HG02623 (cell line): ENCODE results near the gene PLEKHH1.
A peak's percentile ranks its signal among the peaks of the same experiment; 100 is the strongest.
"Not testable (repeated sequence)": the region's sequence is repeated elsewhere in the genome, so short reads cannot be mapped to it uniquely, and the experiment has no call there.

Experiments
- ATAC-seq: cut with Tn5 transposase; IDR thresholded peaks from one replicate; pipeline ENCODE4 v1.9.1; 2021; ENCODE audit warnings: moderate library complexity; ENCODE audit not compliant: unreplicated experiment

PLEKHH1 gene

DNA sequence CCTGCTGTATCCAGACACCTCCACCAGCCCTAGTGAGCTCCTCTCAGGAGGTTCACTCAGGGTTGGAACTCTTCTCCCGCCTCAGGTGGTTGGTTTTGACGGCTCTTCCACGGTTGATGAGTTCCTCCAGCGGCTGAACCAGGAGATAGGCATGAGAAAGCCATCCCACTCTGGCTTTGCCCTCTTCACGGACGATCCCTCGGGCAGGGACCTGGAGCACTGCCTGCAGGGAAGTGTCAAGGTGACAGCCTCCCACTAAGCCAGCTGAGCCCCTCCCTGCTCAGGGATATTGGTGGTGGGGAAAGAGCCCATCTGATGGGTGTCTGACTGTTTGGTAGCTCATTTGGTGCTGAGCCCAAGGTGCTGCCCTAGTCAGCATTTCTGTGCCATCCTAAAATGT is 46.5 kb downstream of the PLEKHH1 start:
- ATAC-seq: no peak

DNA sequence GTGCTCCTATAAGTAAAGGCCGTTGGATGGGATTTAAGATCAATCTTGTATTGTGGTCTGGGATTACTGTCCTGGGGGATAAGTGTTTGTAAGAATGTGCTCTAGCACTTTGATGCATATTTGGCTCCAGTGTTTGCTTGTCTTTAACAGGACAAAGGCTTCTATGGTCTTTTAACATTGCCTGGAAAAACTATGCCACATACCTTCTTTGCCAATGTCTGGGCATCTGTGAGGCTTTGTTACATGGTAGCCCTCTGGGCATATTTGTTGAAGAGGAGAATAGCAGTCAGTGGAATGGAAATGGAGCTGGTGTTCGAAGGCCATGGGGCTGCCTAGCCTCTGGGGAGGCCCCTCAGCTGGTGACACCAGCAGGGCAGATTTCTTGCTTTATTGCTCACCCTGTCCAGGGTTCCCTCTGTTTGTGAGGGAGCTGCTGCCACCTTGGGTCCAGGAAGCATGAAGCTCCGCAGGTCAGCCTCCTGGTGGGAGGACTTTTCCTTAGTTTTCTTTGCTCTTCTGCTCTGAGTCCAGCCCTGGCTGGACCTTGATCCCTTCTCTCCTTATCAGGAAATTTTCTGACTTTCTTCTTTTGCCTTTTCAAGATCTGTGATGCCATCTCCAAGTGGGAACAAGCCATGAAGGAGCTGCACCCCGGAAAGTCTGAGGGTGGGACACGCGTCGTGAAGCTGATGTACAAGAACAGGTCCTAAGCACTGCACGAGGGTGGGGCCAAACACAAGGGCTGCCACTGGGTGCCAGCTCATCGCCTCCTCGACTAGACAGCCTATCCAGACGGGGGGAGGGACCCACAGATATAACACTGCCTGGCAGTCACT is 47.5 kb downstream of the PLEKHH1 start:
- no peak for ATAC-seq

DNA sequence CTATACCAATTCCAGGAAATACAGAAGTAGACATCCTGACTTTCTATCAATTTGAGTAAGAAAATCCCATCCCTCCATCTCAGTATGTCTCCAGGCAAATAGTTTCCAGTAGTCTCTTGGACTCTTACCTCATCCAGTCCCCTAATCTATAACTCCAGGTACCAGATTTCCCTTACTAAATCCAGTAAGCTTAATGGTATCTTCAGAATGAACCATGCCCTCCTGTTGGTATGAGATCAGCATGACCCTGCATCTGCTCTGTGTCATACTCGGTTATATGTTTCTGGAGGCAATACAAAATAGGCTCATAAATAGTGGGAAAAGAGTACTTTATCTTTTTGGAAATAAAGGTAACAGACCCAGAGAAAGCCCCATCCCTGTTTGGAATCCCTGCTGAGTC is 48.6 kb downstream of the PLEKHH1 start:
- ATAC-seq: no peak

DNA sequence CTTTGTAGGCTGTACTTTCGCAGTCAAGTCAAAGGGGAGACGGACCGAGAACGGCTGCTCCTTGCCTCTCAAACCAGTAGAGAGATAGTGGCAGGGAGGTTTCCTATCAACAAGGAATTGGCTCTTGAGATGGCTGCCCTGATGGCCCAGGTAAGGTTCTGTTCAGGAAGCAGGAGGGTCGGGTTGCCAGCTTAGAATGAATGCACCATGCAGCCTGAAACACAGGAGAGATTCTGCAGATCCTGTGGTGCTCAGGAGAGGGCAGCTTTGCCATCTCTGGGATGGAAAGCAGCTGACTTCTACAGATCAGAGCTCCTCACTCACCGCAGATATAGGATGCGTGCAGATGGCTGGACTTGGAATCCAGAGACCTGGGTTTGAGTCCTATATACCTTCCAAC is 49.0 kb downstream of the PLEKHH1 start:
- ATAC-seq: no peak

DNA sequence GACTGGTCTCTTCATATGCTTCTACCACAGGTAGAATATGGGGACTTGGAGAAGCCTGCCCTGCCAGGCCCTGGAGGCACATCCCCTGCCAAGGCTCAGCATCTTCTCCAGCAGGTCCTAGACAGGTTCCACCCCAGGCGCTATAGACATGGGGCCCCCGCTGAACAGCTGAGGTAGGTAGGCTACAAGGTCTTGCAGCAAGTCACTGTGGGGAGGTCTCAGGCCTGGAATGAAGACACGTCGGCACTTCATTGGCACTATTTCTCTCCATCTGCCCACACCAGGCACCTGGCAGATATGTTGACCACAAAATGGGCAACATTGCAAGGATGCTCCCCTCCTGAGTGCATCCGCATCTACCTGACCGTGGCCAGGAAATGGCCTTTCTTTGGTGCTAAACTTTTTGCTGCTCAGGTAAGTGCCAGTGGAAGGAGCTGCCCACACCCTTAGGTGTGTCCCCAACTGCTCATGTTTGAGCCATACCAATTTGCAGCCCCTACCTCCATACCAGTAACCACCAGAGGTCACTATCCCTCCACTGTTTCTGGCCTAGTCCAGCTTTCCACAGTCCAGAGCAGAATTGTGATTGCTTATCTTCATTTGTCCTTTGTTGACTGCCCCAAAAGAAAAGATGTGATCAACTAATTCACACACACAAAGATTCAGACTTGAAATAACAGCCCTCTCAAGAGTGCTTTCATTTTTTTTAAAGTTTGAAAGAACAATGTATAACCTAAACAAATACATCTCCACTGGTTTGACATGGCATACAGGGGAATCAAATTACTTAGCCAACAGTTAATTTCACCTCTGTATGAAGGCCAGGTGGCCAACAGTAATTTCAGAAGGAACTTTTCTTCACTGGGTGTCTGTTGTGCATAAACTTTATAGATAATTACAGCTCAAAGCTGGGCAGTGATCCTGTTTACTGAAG is 50.9 kb downstream of the PLEKHH1 start:
- peak; percentile 72 for ATAC-seq

DNA sequence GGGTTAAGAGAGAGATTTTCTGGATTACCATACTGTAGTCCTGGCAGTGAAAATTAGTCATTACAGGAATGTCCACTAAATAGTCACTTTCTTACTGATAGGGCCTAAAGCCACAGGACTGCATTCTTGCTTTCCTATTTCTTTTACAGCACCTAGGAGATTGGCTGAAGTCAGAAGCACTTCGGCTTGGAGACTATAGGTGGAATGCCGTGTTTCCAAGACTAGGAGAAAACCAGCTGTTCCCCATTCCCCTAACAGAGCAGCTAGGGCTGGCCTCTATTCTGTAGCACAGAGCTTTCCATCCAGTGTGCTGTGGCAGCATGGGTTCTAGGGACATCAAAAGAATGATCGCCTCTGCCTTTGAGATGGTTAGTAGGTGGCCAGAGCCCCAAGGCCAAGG is 51.9 kb downstream of the PLEKHH1 start:
- no peak for ATAC-seq

DNA sequence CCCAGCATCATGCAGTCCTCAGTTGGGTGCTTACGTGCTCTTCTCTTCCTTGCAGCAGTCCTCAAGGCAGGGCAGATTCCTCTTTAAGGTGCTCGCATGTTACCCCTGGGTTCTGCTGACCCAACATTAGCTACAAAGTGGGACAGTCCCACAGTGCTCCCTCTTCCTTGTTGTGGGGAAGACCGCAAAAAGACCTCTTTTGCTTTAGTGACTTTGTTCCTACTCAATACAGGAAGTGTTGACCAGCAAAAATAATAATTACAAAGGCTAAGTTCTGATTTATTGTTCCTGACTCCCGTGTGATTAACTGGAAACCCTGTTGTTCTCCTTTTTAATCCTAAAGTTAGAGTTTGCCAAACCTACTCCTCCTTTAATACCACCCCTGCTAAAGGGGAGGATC is 53.3 kb downstream of the PLEKHH1 start:
- ATAC-seq: no peak

DNA sequence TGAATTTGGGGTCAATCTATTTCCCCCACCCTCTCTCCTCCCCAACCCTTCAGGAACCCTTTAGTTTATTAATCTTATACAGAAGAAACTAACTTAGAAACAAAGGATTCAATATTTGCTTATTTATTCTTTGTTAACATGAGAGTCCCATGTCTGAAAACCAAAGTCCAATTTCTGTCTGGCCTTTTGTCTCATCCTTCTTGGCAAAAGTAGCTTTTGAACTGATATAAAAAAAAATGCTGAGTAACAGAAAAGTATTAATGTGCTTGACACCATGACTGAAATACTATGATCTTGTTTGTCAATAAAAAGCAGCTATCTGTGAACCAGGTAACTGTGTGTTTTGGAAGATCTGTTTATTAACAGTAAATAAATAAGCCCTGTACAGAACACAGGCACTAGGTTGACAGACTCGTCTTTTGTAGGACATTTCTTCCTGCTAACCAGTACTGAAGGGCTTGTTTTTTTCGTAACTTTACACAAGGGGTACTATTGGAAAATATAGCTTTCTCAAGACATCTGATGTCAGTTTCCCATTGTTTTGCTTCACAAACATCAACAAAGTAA is 56.2 kb downstream of the PLEKHH1 start:
- ATAC-seq: no peak

DNA sequence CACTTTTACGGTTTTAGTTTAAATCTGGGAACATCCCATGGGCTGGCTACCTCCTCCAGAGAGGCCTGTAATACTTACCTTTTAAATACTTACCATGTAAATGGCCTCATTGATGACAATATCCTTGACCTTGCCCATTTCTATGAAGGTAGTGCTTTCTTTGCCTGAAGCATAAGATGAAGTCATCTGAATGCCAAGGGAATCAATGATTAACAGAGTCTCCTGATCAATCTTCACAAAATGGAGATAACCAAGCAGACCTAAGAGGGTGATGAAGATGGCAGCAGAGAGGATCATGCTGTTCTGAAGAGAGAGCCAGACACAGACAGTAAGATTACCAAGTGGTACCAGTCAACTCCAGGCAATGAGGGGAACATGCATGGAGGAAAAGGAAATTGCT is 60.6 kb downstream of the PLEKHH1 start:
- not testable (repeated sequence) for ATAC-seq

DNA sequence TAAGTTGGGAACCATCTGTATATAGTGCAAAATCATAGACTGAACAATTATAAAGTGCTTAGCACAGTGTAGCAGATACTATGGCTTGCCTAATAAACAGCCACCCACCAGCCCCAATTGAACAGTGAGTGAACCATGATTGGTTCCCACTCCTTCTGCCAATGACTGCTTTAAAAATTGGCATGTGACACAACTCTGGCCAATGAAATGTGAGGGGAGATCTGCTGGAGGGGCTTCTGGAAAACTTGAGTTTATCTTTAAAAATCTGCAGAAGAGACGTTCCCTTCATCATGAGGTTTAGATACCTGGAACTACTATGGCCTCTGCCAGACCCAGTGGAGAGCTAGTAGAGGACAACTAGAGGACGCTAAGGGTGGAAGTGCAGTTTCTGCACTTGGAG is 62.3 kb downstream of the PLEKHH1 start:
- ATAC-seq: no peak

DNA sequence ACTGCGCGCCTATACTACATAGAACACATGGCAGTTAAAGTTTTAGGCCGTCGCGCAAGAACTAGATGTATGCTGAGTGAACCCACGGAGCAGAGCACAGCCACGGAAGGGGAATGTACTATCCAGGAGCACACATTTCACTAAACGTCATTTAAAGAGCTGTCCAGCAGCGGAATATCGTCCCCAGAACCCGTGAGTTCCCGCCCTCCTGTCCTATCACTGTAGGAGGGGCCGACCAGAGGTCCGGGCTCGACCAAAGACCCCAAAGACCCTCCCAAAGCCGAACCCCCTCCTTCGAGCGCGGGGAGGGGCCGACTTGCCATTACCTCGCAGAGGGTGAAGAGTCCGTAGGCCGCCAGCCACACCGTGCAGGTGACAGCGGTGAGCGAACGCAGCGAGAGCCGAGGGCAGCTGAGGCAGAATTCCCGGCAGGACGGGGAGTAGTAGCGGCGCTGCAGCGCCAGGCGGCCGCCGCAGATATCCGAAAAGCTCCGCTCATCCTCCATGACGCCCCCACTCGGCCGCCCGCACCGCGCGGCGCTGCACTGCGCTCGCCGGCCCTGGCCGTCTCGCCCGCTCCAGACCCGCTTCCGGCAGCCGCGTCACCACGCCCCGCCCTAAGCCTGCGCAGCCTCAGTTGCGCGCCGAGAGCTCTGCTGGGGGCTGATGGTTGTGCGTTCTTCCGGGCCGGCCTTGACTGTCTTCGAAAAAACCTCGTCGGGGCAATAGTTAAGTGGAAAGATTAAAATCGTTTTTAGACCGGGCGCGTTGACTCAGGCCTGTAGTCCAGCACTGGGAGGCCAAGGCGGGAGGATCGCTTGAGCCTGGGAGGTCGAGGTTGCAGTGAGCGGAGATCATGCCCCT is 66.8 kb downstream of the PLEKHH1 start, which contains the start of gene PIGH:
Gene PIGH, minus strand, starts transcription at position 571 of the 864 bp plus-strand sequence. Its CDS starts 65 bp downstream, at position 506.
- peak; percentile 81 for ATAC-seq

DNA sequence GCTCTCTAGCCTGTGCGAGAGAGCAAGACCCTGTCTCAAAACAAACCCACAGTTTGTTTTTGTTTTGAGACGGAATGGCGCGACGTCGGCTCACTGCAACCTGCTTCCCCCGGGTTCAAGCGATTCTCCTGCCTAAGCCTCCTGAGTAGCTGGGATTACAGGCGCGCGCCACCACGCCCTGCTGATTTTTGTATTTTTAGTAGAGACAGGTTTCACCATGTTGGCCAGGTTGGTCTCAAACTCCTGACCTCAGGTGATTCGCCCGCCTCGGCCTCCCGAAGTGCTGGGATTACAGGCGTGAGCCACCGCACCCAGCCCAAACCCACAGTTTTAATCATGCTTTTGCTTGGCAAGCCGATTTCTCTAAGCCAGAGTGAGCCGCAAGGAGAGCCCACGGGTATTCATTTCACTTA is 67.5 kb downstream of the PLEKHH1 start:
- not testable (repeated sequence) for ATAC-seq

DNA sequence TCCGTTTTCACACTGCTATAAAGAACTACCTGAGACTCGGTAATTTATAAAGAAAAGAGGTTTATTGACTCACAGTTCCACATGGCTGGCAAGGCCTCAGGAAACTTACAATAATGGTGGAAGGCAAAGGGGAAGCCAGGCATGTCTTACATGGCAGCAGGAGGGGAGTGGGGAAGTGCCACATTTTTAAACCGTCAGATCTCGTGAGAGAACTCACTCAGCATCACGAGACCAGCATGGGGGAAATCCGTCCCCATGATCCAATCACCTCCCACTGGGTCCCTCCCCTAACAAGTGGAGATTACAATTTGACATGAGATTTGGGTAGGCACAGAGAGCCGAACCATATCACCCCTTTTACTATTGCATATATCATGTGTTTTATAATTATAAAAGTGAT is 69.0 kb downstream of the PLEKHH1 start:
- ATAC-seq: no peak

DNA sequence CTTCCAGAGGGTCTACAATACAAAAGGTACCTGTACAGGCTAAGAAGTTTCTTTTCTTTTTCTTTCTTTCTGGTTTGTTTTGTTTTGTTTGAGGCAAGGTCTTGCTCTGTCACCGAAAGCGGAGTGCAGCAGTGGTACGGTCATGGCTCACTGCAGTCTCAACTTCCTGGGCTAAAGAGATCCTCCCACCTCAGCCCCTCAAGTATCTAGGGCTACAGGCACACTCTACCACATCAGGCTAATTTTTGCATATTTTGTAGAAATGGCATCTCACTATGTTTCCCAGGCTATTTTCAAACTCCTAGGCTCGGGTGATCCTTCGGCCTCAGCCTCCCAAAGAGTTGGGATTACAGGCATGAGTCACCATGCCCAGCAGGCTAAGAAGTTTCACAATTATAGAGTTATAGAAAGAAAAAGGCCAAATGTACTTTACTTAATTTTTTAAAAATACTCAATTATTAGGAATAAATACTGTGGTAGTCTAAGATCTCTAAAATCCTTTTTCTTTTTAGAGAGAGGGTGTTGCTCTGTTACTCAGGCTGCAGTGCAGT is 70.0 kb downstream of the PLEKHH1 start:
- peak; percentile 46 for ATAC-seq

DNA sequence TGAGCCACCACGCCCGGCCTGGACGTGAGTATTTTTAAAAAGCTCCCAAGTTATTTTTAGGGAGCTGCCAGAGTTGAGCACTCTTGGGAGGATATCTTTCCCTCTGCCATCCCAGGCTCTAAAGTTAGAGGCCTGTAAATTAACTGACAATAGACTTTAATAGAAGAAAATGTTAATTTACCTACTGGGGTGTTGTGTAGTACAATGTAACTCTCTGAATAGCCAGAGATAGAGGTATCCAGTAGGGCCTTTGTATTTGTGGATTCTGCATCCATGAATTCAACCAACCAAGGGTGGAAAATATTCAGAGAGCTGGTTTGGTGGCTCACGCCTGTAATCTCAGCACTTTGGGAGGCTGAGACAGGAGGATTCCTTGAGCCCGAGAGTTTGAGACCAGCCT is 74.6 kb downstream of the PLEKHH1 start:
- ATAC-seq: no peak

DNA sequence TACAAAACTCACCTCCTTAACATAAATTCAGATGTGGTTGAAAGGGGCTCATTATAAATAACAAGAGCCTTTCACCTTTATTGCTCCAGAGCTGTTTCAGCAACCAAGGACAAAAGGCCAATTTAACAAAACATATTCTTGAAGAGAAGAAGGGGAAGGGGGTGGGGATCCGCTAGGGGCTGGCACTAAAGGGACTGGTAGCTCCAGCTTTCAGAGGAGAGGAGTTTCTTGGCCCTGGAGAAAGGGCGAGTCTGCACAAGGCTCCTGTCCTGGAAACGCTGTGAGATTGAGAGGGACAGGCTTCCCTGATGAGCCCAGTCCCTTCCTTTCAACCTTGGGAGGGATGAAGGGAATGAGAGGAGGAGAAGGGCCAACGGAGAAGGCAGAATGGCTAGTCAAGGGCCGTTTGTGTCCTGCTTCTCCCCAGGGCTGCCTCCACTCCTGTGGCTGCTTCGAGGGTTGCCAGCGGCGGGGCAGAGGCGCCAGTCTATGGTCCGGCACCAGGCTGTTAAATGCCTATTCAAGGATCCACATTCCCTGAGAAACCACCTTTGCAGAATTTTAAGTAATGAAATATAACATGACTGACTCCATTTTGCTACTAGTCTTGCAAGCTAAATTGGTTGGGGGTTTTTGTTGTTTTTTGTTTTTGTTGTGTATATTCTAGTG is 76.7 kb downstream of the PLEKHH1 start:
- ATAC-seq: no peak

DNA sequence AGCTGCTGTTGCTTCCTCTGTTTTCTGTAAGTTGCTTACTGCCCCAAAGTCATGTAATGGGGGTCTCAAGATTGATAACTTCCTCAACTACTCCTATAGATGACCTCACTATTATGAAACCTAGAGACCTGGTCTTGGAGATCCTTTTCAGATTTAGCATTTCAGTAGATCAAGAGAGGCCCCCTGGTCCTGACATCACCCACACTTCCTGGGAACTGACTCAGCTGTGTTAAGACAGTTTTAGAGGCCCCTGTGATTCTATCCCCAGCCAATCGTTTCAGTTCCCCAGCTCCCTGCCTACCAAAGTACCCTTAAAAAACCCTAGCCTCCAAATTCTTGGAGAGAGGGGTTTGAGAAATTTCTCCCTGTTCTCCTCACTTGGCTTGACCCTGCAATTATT is 77.4 kb downstream of the PLEKHH1 start:
- no peak for ATAC-seq

DNA sequence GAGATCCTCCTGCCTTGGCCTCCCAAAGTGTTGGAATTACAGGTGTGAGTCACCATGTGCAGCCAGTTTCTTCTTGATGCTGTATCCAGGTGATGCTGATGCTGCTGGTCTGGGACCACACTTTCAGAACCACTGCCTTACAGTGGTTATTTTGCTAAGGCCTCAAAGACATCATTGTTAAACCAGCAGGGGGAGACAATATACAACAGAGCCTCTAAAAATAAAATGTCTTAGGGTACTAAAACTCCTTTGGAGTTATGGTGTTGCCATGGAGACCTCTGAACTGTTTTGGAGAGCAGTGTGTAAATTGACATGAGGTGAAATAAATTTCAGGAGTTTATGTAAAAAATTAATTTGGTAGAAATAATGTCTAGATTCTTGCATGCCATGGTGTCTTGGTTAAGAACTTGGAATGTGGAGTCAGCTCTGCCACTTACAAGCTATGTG is 85.5 kb downstream of the PLEKHH1 start:
- no peak for ATAC-seq

DNA sequence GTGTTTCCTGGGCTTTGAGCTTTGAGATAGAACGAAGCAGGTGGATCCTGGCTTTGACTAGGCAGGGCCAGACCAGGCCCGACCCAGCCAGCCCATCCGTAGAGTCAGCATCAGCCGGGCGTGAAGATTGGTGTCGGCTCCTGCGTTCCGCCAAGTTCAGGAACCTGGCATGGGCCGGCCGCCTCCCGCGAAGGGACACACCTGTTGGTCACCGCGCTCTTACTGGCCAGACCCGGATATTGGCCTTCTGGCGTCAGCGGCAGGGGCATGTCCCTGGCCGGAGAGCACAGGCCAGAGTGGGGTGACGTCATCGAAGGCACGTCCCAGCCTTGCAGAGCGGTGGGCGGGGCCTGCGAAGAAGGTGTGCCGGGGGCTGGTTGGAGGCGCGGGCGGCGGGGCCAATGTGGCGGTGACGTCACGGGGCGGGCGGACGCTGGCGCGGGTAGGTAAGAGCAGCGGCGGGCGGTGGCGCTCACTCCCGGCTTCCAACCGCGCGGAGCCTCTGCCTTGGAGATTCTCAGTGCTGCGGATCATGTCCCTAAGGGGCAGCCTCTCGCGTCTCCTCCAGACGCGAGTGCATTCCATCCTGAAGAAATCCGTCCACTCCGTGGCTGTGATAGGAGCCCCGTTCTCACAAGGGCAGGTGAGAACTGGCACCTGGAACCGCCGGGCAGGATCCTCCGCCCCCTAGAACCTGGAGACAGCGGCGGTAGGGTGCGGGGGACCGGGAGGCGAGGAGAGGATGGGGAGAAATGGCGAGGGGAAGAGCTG is 86.5 kb downstream of the PLEKHH1 start, which contains the start of gene ARG2:
Gene ARG2, plus strand, starts transcription at position 475 of the 771 bp plus-strand sequence. Its CDS starts 58 bp downstream, at position 533.
- peak; percentile 94 for ATAC-seq
